Measurements from ENCODE around the gene TRPC1. TPM values are rescaled to one million over a fixed set of nuclear protein-coding genes. Genes with fewer than 3 reads are reported as not detected.
"Not testable (repeated sequence)": the region's sequence is repeated elsewhere in the genome, so short reads cannot be mapped to it uniquely, and the experiment has no call there.

TRPC1 gene
- 58.0 TPM for total RNA-seq (ENCODE audit: insufficient read depth, low replicate concordance)

DNA sequence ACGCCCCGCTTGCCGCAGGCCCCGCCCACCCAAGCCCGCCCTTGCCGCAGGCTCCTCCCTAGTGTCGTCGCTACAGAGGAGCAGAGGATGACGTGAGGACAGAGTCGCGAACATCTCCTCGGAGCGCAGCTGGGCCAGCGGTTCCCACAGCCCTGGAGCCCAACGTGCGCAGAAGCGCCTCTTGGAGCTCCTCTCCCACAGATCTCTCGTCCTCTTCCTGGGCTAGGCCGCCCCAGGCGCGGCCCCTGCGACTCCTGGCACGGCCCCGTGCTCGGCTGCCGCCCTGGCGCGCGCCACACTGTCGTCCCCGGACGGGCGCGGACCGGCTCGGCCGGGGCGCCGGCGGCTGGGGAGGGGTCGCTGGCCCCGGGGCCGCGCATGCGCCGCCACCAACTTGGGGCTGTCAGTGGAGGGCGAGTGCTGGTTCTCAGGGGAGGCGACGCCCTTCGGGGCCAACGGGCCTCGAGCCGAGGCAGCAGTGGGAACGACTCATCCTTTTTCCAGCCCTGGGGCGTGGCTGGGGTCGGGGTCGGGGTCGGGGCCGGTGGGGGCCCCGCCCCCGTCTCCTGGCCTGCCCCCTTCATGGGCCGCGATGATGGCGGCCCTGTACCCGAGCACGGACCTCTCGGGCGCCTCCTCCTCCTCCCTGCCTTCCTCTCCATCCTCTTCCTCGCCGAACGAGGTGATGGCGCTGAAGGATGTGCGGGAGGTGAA, at the start of gene TRPC1:
Gene TRPC1 (plus strand): TSS at position 67 of the 714 bp plus-strand sequence. CDS start 526 bp downstream, at position 593.
- DNase-seq (ENCODE audit: low spot score) = peak; percentile 85

DNA sequence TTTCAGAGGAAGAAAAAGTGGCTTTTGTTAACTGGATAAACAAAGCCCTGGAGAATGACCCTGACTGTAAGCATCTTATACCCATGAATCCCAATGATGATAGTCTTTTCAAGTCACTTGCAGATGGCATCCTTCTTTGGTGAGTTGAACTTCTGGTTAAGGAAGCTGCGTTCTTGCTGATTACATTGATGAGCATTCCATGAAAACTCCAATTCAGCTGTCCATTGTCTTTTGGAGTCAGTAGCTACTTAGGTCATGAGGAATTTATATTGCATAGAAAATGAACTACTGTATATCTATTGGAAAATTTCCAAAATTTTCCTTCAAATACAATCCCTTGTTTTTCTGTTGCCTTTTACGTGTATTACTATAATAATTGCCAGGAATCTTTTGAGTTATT, 47.7 kb upstream of the TRPC1 start:
- no peak for DNase-seq (ENCODE audit: low spot score)

DNA sequence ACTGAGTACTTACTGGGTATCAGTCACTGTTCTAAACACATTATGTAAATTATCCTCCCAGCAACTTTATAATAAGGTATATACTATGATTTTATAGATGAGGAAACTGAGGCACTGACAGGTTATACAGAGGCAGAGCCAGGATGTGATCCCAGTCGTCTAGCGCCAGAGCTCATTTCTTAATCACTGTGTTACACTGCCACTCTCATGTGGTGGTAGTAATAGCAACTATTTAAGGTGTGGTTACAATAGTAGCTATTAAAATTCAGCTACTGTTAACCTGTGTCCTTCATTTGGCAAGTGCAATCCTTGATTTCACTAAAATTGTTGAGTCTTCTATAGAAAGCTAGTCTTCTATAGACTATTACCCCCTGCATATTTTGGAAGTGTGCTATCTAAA, 43.1 kb upstream of the TRPC1 start:
- DNase-seq (ENCODE audit: low spot score) = no peak

DNA sequence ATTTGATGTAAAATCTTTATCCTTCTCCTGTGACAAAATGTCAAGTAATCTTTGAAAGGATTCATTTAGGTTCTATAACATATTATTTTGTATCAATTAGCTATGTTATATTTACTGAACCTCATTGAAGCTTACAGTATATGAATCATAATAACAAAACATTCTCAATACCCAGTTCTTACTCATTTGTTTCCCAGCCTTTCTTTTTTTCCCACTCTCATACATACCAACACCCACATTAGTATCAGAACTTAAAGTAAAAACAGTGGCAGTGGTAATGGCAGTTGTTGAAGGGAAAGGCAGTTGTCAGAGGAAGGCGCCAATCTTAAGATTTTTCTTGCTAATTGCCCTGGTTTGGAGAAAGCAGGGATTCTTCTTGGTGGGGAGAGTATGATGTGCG, 33.2 kb upstream of the TRPC1 start:
- DNase-seq (ENCODE audit: low spot score) = no peak

DNA sequence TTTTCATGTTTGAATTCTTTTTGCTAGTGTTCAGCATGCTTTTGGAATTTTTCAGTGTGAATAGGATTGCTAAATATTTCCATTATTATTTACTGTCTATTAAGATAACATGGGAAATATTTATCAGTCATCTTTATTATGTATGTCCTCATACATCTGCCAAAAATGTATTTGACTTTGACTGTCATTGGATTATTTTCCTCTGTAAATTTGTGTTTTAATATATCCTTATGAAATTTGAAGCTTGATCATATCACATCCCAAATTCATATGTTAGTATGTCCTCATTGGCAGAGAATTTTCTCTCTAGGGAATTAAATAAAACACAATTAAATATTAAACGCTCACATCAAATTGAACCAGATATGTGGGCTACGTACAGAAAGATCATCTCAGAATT, 32.3 kb upstream of the TRPC1 start:
- no peak for DNase-seq (ENCODE audit: low spot score)

DNA sequence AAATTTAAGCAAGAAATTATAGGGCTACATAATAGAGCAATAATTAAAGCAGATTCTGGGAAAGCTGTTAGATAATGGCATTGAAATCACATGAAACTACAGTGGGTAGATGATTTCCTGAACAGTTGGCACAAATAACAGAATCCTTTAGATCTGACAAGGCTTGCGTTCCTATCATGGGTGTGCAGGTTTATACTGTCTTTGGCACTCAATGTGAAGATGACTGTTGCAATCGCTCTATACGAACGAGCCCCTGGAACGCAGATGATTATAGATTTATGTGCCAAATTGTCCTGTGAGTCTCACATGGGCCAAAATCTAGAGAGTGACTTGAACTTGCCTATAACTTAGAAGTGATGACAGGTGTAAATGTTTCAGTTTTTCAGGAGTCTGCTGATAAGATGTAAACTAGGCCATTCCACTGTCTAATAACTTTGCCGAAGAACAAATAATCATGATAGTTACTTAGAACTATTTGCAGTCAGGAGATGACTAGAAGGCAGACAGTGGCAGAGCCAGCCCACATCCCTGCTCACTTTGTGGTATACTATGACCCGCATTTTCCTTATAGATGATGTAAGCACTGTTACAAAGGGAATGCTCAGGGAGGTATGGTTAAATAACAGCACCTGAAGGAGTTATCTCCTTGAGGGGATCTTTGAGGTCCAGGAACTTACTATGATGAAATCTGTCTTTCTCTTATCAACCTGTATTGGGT, 30.5 kb upstream of the TRPC1 start:
- DNase-seq (ENCODE audit: low spot score) = no peak

DNA sequence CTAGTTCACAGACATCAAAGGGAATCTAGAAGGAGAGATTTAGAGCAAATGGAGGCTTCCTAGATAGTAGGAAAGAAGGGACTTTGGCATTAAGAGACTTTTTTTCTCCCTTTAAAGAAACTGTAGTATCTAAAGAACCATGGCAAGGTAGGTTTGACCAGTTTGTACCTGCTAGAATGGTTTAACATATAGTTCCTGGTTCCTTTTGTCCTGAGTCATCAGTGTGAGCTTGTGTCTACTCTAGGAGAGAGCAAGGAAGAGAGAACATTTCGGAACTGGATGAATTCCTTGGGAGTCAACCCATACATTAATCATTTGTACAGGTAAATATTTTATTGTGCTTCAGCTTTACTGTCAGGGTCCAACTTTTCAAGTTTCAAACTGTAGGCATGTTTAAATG, 29.6 kb upstream of the TRPC1 start:
- DNase-seq (ENCODE audit: low spot score) = no peak

DNA sequence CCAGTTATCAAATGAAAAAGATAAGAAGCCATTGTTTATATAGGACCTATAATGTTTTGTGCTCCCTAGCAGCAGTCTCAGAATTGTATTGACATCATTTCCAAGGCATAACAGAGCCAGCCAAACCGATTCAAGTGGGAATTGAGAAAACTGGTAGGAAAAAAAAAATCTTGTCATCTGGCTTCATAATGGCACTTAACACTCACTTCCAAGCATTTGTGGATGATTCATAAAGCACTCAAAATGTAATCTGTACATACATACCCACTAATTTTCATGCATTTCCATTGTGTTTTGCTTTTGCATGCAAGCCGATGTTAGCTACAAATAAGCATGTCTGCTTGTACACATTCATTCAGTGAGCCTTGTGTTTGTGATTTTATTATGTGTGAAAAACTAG, 18.6 kb upstream of the TRPC1 start:
- DNase-seq (ENCODE audit: low spot score) = no peak

DNA sequence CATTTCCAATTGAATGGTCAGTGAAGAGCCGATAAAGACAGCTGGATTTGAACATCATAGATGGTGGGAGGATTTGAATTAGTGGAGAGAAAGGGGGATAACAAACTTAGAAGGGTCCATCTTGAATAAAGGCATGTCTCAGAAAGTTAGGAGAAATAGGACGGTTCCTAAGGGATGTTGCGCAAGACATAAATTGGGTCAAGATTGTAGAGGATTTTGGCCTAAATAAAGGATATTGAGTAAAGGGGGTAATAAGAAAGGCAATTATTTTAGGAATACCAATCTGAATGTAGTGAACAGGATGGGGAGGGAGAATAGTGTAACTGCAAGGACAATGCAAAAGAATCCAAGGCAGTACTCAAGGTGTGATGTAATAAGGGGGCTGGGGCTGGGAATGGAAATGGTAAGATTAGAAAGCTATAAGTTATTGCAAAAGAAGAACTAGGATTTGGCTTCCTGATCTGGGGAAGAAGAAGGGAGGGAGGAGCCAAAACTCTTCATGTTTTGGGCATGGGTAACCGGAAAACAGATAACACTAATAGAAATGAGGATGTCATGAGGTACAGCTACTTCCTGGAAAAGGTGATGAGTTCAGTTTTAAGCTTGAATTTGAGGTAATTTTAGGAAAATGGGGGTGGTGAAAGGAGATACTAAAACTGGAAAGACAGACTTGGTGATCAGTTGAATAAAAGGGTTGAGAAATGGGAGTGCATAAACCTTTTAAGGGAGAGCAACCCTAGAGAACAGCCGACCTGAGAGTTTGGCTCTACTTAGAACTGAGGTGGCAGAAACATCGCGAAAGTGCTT, 17.3 kb upstream of the TRPC1 start:
- no peak for DNase-seq (ENCODE audit: low spot score)

DNA sequence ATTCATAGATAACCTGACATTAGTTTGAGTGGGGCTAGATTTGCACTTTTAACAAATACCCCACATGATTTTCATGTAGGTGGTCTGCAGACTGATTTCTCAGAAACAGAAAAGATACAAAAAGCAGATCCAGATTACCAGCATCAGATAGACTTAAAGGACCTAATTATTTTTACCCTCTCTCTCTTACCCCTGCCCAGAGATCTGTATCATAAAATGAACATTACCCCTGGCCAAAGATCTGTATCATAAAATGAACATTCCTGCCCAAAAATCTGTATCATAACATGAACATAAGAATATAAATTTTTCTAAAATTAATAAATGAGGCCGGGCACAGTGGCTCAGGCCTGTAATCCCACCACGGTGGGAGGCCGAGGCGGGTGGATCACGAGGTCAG, 14.6 kb upstream of the TRPC1 start:
- no peak for DNase-seq (ENCODE audit: low spot score)

DNA sequence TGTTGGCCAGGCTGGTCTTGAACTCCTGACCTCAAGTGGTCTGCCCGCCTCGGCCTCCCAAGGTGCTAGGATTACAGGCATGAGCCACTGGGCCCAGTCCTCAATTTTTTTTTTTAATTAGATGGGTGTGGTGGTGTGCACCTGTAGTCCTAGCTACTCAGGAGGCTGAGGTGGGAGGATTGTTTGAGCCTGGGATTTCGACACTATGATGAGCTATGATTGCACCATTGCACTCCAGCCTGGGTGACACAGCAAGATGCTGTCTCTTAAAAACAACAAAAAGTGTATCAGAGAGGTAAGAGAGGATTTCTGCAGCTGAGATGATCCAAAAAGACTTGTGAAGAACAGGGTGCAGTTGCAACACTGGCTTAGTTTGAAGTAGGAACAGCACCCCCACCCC, 9.0 kb upstream of the TRPC1 start:
- not testable (repeated sequence) for DNase-seq (ENCODE audit: low spot score)

DNA sequence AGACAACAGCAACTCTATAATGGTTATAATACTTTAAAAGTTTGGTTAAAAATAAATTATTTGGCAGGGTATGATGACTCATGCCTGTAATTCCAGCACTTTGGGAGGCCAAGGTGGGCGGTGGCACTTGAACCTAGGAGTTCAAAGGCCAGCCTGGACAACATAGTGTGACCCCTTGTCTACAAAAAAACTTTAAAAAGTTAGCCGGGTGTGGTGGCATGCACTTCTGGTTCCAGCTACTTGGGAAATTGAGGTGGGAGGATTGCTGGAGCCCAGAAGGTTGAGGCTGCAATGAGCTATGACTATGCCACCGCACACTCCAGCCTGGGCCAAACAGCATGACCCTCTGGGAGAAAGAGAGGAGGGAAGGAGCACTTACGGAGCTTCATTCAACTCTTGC, 7.7 kb upstream of the TRPC1 start:
- DNase-seq (ENCODE audit: low spot score) = no peak

DNA sequence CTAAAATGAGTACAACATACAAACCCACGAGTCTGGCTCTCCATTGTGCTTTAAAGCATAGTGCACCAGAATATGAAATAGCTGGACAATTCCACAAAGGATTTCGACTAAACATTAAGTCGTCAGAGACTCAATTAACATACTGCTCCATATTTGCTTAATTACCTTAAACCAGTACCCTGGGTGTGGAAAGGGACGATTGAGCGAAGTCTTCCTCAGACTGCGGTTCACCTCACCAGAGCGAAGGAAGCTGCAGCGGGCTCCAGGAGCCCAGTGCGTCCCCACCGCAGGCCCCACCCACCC, 218 bp upstream of the TRPC1 start:
- no peak for DNase-seq (ENCODE audit: low spot score)

DNA sequence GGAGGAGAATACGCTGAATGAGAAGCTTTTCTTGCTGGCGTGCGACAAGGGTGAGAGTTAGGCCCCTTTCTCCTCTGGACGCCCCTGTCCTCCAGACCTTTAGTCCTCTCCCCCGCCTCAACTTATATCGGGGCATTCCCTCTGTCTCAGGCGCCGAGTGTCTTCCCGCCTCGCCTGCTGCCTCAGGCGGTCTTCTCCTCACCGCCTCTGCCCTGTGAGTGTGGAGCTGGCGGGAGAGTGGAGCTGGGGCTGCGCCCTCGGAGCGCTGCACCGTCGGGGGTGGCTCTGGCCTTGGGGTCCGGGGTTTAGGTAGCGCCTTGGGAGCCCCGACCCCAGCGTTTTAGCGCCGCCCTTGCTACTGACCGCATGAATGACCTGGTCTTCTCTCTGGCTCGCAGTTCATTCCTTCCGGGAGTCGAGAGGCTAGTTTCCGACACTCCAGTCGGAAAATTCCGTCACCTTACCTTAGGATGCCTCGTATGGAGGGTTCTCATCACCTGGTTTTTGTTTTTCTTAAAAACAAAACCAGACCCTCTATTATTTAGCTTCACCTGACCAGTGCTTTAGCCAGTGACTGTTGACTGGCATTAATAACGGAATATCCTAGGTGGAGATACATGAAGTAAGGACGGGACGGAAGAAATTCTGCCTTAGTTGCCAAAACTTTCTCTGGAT, 985 bp downstream of the TRPC1 start:
- peak; percentile 17 for DNase-seq (ENCODE audit: low spot score)

DNA sequence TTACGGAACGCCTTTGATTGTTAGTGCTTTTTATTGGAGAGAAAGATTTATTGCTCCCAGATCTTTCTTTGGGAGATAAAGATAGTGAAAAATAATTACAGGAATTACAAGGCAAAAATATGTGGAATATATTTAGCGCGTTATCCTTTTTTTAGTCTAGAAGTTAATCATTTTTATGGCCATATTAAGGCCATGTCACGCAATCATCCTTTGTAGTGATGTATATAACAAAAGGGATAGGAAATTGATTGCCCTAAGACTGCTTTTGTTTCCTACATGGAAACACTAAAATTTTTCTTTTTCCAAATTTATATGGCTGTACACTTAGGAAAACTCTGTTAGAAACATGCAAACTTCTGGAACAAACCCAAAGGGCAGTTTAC, 1.5 kb downstream of the TRPC1 start:
- DNase-seq (ENCODE audit: low spot score) = no peak

DNA sequence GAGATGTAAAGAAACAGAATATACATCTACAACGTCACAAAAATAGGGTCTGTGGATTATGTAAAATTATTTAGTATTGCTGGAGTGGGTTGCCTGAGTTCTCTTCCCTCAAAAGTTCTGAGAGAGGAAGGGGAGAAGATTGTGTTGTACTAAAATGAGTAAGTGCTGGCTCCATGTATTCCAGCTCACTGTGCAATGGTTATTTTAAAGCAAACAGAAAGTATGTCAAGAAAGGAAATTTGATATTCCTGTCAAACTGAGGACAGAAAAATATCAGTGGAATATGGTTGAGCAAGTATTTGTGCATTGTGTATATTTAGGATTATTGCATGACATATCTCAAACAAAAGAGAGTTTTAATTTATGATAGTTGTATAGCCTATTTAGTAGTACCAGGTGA, 2.2 kb downstream of the TRPC1 start:
- no peak for DNase-seq (ENCODE audit: low spot score)

DNA sequence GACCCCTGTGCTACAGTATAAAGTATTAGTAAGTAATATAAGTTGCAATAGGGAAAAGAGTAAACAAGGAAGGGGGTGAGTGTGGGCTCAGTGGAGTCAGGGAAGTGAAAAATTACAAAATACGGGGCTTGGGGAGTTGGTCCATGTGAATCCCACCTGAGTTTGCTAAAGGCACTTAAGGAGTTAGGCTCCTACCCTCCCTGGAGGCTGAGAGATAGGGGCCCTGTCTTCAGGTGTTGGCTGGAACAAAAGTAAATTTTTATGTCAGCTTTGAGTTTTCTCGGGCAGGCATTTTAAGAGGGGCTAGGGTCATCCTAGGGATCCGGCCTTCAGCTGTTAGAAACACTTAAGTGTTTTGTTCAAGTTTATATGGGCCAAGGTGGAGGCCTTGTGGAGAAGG, 8.2 kb downstream of the TRPC1 start:
- no peak for DNase-seq (ENCODE audit: low spot score)

DNA sequence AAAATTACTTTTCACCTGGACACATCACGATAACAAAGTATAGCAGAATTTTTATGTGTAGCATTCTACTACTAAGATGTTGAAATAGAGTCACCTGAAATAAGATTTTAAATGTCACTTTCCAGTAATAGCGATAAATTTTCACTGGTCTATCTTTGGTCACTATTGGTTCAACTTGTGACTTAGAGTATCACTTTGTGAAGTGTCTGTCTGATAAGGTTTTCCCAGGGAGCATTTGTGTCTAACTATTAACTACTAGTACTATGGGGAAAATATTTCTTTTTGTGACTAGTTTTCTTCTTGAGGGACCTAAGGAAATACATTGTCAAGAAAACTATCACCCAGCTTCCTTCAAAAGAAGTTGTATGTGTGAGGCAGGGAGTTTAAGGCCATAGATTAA, 11.0 kb downstream of the TRPC1 start:
- no peak for DNase-seq (ENCODE audit: low spot score)

DNA sequence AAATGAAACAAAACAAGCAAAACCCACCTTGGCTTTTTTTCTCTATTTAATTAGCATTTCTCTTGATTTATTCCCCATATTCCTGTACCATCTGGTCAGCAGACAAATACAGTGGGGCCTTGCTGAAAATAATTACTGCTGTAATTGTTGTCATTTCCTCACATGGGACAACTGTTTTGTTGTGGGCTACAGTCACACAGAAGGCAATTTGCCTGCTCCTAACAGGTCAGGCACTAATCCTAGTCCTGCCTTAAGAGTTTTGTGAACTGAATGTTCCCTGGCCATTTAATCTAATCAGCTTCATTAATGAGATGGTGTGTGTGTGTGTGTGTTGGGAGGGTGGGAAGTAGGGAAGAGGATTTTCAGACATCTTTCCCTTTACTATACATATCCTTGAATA, 11.6 kb downstream of the TRPC1 start:
- no peak for DNase-seq (ENCODE audit: low spot score)

DNA sequence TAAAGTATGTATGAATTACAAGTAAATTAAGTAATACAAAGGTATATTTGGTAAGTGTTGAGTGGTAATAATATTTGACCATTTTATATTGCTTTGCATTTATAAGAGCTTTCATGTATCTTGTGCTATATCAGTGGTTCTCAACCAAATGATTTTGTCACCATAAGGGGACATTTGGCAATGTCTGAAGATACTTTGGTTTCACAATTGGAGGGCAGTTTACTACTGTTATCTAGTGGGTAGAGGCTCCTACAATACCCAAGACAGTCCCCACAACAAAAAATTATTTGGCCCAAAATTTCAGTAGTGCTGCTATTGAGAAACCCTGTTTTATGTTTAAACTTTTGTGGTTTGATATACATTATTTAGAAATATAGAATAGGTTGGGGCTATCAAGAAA, 14.6 kb downstream of the TRPC1 start:
- DNase-seq (ENCODE audit: low spot score) = no peak

DNA sequence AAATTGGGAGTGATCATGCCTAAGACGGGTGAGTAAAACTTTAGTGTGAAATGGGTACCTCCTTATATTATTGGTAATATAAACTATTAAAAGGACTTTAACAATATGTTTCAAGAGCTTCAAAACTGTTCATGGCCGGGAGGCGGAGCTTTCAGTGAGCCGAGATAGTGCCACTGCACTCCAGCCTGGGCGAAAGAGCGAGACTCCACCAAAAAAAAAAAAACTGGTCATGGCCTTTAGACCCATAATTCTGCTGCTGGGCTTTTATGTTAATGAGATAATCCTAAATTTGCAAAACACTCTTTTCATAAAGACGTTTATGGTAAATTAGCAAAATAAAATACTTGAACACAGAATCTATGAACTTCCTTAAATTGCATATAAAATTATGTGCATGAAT, 22.8 kb downstream of the TRPC1 start:
- no peak for DNase-seq (ENCODE audit: low spot score)

DNA sequence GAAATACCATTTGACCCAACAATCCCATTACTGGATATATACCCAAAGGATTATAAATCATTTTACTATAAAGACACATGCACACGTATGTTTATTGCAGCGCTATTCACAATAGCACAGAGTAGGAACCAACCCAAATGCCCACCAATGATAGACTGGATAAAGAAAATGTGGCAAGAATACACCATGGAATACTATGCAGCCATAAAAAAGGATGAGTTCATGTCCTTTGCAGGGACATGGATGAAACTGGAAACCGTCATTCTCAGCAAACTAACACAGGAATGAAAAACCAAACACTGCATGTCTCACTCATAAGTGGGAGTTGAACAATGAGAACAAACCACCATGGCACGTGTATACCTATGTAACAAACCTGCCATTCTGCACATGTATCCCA, 26.7 kb downstream of the TRPC1 start:
- DNase-seq (ENCODE audit: low spot score) = not testable (repeated sequence)

All from umbilical cord (tissue), 2 donors.